K562 (cell line): ENCODE data around the gene ROBO1.

ENCODE experiments used
- CBX5 ChIP-seq: IDR thresholded peaks from 2 replicates; pipeline ENCODE4 v1.6.1; 2014; ENCODE audit warnings: low read depth, borderline replicate concordance
- EGR1 ChIP-seq: fragments of 450-650 bp; conservative IDR thresholded peaks from 2 replicates; pipeline ENCODE4 v1.6.1; 2017; ENCODE audit warnings: mild to moderate bottlenecking
- MAFG ChIP-seq: fragments of 450-650 bp; conservative IDR thresholded peaks from 2 replicates; pipeline ENCODE4 v1.6.1; 2016; ENCODE audit warnings: missing genetic modification characterization, missing compliant biosample characterization
- NCOA2 ChIP-seq, 2 experiments: fragments of 450-650 bp; IDR thresholded peaks; 2 replicates each; pipeline ENCODE4 v1.6.1; 2018; ENCODE audit warnings: mild to moderate bottlenecking in 2 of 2, moderate library complexity in 1 of 2; ENCODE audit not compliant: partially characterized antibody in 2 of 2
- POLR2A ChIP-seq: fragments of 450-650 bp; conservative IDR thresholded peaks from 2 replicates; pipeline ENCODE4 v1.6.1; 2016
- TCFL5 ChIP-seq: fragments of 250-450 bp; sonication (Bioruptor Pico); conservative IDR thresholded peaks from 2 replicates; pipeline ENCODE4 v1.6.1; 2021; ENCODE audit warnings: mild to moderate bottlenecking, moderate library complexity, matching md5 sums
- ZNF668 ChIP-seq: fragments of 250-450 bp; sonication (Bioruptor Pico); IDR thresholded peaks from 2 replicates; pipeline ENCODE4 v1.8.0; 2022; ENCODE audit warnings: mild to moderate bottlenecking, inconsistent platforms
- TF ChIP-seq, protein P1 (sequence below): fragments of 450-650 bp; IDR thresholded peaks from 2 replicates; pipeline ENCODE4 v1.6.1; 2016
- TF ChIP-seq, protein P2 (sequence below): sonication (generic); formaldehyde crosslinking; IDR thresholded peaks from 2 replicates; pipeline ENCODE4 v1.8.1; 2023; ENCODE audit warnings: mild to moderate bottlenecking, missing genetic modification reagents, moderate library complexity
- TF ChIP-seq, protein P3 (sequence below), 3 experiments: IDR thresholded peaks in 2 of 3; conservative IDR thresholded peaks in 1 of 3; 2 replicates each; pipeline ENCODE4 v1.5.1; 2011 to 2012; ENCODE audit warnings: low read length in 3 of 3, mild to moderate bottlenecking in 3 of 3, control low read depth in 2 of 3, improper control_type of control experiment in 1 of 3, inconsistent platforms in 1 of 3, low read depth in 1 of 3, mixed read lengths in 1 of 3, moderate library complexity in 1 of 3; ENCODE audit not compliant: insufficient read depth in 2 of 3
- TF ChIP-seq, protein P4 (sequence below): fragments of 450-650 bp; IDR thresholded peaks from 2 replicates; pipeline ENCODE4 v1.6.1; 2016; ENCODE audit warnings: antibody characterized with exemption
- TF ChIP-seq, protein P5 (sequence below), 2 experiments: IDR thresholded peaks; 2 replicates each; pipeline ENCODE4 v1.6.1; 2011; ENCODE audit warnings: borderline replicate concordance in 1 of 2, control low read depth in 1 of 2, low read depth in 1 of 2, low read length in 1 of 2, mild to moderate bottlenecking in 1 of 2, mixed read lengths in 1 of 2, moderate library complexity in 1 of 2; ENCODE audit not compliant: insufficient read depth in 1 of 2, insufficient read length in 1 of 2, poor library complexity in 1 of 2, severe bottlenecking in 1 of 2; ENCODE audit errors: extremely low read depth in 1 of 2

DNA sequence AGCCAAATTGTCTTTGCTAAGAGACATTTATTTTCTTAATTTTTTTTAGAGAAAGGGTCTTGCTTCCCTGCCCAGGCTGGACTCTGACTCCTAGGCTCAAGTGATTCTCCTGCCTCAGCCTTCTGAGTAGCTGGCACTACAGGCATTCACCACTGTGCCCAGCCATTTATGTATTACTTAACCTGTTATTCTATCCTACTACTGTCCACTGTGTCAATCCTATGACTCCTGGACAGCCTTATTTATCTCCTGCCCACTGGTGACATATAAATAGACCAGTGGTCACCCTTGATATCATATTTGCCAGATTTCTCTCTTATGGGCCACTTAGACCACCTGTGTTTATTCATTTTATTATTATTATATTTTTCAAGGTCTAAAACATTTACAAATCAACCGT is 161.4 kb downstream of the ROBO1 start:
- TF ChIP-seq, protein P1, sequence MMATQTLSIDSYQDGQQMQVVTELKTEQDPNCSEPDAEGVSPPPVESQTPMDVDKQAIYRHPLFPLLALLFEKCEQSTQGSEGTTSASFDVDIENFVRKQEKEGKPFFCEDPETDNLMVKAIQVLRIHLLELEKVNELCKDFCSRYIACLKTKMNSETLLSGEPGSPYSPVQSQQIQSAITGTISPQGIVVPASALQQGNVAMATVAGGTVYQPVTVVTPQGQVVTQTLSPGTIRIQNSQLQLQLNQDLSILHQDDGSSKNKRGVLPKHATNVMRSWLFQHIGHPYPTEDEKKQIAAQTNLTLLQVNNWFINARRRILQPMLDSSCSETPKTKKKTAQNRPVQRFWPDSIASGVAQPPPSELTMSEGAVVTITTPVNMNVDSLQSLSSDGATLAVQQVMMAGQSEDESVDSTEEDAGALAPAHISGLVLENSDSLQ = no peak
- TF ChIP-seq CBX5 (no peak), NCOA2 (IDR thresholded peaks at IDR 0.05; ENCODE audit: partially characterized antibody in 2 of 2) (no peak), TCFL5 (no peak), POLR2A (no peak), MAFG (tag) (no peak), EGR1 (no peak), ZNF668 (no peak)
- TF ChIP-seq, protein P2, sequence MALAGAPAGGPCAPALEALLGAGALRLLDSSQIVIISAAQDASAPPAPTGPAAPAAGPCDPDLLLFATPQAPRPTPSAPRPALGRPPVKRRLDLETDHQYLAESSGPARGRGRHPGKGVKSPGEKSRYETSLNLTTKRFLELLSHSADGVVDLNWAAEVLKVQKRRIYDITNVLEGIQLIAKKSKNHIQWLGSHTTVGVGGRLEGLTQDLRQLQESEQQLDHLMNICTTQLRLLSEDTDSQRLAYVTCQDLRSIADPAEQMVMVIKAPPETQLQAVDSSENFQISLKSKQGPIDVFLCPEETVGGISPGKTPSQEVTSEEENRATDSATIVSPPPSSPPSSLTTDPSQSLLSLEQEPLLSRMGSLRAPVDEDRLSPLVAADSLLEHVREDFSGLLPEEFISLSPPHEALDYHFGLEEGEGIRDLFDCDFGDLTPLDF (CRISPR knock-in tag) = no peak
- TF ChIP-seq, protein P3, sequence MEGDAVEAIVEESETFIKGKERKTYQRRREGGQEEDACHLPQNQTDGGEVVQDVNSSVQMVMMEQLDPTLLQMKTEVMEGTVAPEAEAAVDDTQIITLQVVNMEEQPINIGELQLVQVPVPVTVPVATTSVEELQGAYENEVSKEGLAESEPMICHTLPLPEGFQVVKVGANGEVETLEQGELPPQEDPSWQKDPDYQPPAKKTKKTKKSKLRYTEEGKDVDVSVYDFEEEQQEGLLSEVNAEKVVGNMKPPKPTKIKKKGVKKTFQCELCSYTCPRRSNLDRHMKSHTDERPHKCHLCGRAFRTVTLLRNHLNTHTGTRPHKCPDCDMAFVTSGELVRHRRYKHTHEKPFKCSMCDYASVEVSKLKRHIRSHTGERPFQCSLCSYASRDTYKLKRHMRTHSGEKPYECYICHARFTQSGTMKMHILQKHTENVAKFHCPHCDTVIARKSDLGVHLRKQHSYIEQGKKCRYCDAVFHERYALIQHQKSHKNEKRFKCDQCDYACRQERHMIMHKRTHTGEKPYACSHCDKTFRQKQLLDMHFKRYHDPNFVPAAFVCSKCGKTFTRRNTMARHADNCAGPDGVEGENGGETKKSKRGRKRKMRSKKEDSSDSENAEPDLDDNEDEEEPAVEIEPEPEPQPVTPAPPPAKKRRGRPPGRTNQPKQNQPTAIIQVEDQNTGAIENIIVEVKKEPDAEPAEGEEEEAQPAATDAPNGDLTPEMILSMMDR (IDR thresholded peaks at IDR 0.05 in 2 of 3, conservative IDR thresholded peaks at IDR 0.05 in 1 of 3; ENCODE audit: insufficient read depth in 2 of 3, low read depth in 1 of 3, low read length in 3 of 3) = no peak
- TF ChIP-seq, protein P4, sequence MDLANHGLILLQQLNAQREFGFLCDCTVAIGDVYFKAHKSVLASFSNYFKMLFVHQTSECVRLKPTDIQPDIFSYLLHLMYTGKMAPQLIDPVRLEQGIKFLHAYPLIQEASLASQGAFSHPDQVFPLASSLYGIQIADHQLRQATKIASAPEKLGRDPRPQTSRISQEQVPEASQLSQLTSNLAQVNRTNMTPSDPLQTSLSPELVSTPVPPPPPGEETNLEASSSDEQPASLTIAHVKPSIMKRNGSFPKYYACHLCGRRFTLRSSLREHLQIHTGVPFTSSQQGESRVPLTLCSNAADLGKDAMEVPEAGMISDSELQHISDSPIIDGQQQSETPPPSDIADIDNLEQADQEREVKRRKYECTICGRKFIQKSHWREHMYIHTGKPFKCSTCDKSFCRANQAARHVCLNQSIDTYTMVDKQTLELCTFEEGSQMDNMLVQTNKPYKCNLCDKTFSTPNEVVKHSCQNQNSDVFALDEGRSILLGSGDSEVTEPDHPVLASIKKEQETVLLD = no peak
- TF ChIP-seq, protein P5, sequence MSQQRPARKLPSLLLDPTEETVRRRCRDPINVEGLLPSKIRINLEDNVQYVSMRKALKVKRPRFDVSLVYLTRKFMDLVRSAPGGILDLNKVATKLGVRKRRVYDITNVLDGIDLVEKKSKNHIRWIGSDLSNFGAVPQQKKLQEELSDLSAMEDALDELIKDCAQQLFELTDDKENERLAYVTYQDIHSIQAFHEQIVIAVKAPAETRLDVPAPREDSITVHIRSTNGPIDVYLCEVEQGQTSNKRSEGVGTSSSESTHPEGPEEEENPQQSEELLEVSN (IDR thresholded peaks at IDR 0.05; ENCODE audit: borderline replicate concordance in 1 of 2, extremely low read depth in 1 of 2, insufficient read depth in 1 of 2, insufficient read length in 1 of 2, low read depth in 1 of 2, low read length in 1 of 2, poor library complexity in 1 of 2, severe bottlenecking in 1 of 2) = no peak
